GM19395 (cell line): ENCODE data around the gene ZSCAN9.
A peak's percentile ranks its signal among the peaks of the same experiment; 100 is the strongest.

Experiments
- ATAC-seq: cut with Tn5 transposase; IDR thresholded peaks from one replicate; pipeline ENCODE4 v1.9.1; 2021; ENCODE audit warnings: mild to moderate bottlenecking, moderate library complexity; ENCODE audit not compliant: unreplicated experiment

ZSCAN9 gene

GRCh38 chr6:28225056-28225834 is at the start of gene ZSCAN9:
TSS of gene ZSCAN9 (plus strand) at chr6:28225275. CDS start at chr6:28227085, 1,810 bp downstream.
- ATAC-seq = peak; percentile 81

GRCh38 chr6:28176373-28176772 is 48.7 kb upstream of the ZSCAN9 start:
- ATAC-seq = no peak

- no peak for ATAC-seq
These were observed 42.8 kb upstream of the ZSCAN9 start for GRCh38 chr6:28182255-28182654.

- ATAC-seq = no peak
These were observed 36.7 kb upstream of the ZSCAN9 start for GRCh38 chr6:28188111-28188979.

GRCh38 chr6:28200020-28200419 is 25.1 kb upstream of the ZSCAN9 start:
- no peak for ATAC-seq

- ATAC-seq = no peak
These were observed 21.9 kb upstream of the ZSCAN9 start for GRCh38 chr6:28203201-28203600.

GRCh38 chr6:28205879-28206278 is 19.2 kb upstream of the ZSCAN9 start:
- ATAC-seq = no peak

- ATAC-seq = no peak
These were observed 18.5 kb upstream of the ZSCAN9 start for GRCh38 chr6:28206527-28206926.

GRCh38 chr6:28206928-28207509 is 18.1 kb upstream of the ZSCAN9 start:
- no peak for ATAC-seq

GRCh38 chr6:28207510-28208110 is 17.5 kb upstream of the ZSCAN9 start:
- no peak for ATAC-seq

- ATAC-seq = no peak
These were observed 16.9 kb upstream of the ZSCAN9 start for GRCh38 chr6:28208111-28208659.

- no peak for ATAC-seq
These were observed 15.1 kb upstream of the ZSCAN9 start for GRCh38 chr6:28209753-28210535.

GRCh38 chr6:28211840-28212509 is 13.1 kb upstream of the ZSCAN9 start:
- no peak for ATAC-seq

GRCh38 chr6:28212510-28213212 is 12.4 kb upstream of the ZSCAN9 start:
- ATAC-seq = peak; percentile 67

- no peak for ATAC-seq
These were observed 11.9 kb upstream of the ZSCAN9 start for GRCh38 chr6:28213213-28213523.

- no peak for ATAC-seq
These were observed 9.7 kb upstream of the ZSCAN9 start for GRCh38 chr6:28215425-28215824.

GRCh38 chr6:28217890-28218289 is 7.2 kb upstream of the ZSCAN9 start:
- no peak for ATAC-seq

GRCh38 chr6:28218312-28219248 is 6.5 kb upstream of the ZSCAN9 start:
- peak; percentile 66 for ATAC-seq
